ENCODE data around the gene KLF13. TPM values are rescaled to one million over a fixed set of nuclear protein-coding genes. Genes with fewer than 3 reads are reported as not detected.

Gene KLF13
- total RNA-seq, 1 donor from 2014 or later: 38.7 TPM

DNA sequence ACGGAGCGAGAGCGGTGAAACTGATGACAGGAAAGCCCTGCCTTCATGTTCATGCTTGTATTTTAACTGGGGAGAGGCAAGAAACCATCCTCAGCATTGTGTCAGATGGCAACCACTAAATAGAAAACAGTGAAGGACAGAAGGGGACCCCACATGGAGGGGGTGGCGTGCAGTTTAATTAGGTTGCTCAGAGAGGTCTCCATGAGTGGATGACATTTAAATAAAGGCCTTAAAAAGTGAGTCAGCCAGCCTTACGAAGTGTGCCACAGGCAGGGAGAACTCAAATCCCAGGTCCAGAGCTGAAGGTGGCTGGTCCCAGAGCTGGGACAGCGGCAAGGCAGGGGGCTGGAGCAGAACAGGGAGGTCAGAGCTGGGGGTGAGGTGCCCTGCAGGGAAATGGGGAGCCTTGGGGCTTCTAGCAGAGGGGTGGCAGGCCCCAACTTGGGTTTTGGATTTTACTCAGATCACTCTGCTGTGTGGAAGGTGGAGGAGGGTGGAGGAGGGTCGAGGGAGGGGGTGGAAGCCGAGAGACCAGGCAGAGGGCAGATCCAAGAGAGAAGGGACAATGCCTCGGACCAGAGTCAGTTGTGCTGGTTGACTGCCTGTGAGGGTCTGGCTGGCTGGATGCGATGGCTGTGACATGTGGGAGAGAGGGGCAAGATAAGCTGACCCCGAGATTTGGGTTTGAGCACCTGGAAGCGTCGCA lies 73.7 kb downstream of the KLF13 start:
- no peak for DNase-seq (ENCODE audit: low read depth)

DNA sequence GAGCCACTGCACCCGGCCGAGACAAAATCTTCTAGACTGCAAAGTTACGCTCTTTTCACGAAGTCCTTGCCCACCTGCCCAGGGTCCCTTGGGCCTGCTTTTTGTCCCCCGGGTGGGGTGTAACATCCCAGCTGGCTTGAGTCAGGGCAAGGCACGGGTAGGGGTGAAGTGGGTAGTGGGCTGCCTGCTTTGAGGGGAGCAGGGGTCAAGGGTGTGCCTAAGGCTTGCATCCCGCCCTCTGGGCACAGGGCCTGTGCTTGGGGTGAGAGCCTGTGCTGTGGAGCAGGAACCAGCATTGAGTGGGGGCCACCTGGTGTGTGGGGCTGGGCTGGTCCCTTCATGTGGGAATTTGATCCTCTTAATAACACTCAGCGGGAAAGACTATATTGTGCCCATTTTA lies 74.6 kb downstream of the KLF13 start:
- DNase-seq (ENCODE audit: low read depth): no peak

DNA sequence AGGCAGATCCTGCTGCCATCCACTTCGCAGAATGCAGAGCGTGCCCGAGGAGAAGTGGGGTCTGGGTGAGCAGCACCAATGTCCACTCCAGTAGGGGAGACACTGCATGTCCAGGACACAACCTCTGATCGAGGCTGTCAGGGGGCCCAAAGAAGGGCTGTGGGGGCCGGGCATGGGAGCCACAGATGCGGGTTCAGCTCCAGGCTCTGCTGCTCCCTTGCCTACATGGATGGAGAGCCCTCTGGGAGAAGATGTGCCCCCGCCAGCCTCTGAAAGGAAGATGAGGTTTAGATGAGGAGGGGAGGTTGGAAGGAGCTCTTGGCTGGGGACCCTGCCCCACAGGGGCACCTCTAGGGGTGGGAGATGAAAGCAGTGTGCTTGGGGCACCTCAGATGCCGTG lies 75.4 kb downstream of the KLF13 start:
- no peak for DNase-seq (ENCODE audit: low read depth)

DNA sequence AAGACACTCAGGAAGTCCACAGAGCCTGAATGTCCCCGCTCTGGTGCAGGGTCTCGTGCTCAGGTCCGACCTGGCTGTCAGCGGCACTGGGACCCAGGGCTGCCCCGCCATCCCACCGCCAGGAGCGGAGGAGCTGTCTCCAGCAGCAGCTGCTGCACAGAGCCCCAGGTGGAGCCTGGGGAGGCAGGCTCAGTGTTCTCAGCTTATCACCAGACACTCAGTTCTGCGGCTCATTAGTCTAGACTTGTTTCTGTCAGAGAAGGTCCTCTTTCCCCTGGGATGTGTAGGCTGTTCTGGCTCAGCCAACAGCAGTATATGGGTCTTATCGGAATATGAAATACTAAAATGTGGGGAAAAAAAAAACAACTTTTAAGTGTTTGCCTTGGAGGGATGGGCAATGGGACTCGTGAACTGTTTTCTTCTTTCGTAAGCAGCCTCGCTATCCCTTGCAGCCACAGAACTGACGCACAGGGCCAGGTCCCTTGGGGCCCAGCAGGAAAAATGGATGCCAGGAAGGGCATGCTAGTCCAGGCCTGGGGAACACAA lies 75.9 kb downstream of the KLF13 start:
- DNase-seq (ENCODE audit: low read depth): no peak

DNA sequence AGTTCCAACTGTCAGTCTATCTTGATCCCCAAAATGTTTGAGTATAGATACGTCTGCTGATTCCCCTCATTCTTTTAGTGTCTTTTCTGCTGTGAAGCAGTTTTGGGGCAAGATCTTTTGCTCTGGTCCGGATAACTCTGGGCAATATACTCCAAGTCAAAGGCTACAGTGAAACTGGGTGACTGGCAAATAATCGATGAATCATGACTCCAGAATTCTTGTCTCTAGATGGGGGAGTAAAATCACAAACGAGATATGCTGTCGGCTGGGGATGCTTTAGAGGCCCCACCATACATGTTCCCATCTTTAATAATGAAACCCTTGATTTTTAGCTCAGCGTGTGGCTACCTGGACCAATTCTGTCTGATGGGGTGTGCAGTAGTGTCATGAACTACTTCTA lies 76.5 kb downstream of the KLF13 start:
- DNase-seq (ENCODE audit: low read depth): no peak

DNA sequence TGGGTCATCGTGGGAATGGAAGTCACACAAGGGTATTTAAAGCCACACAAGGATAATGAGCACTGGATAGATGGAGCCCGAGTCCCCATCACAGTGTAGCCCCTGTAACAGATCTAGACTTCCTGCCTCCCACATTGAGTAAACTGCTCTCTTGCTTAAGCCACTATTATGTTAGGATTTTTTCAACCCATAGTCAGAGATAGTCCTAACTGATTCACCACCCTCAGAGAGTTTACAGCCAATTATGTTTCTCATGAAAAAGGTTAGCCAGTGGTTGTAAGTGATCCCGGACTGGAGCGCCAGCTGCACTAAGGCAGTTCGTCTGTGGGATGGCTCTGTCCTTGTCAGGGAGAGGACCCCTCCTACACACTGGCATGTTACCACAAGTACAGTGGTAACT lies 77.0 kb downstream of the KLF13 start:
- DNase-seq (ENCODE audit: low read depth): no peak

DNA sequence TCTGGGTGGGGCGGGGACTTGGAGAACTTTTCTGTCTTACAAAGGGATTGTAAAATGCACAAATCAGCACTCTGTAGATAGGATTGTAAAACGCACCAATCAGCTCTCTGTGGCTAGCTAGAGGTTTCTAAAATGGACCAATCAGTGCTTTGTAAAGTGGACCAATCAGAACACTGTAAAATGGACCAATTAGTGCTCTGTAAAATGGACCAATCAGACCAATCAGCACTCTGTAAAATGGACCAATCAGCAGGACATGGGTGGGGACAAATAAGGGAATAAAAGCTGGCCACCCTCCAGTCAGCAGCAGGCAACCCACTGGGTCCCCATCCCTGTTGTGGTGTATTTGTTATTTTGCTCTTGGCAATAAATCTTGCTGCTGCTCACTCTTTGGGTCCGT lies 77.7 kb downstream of the KLF13 start:
- no peak for DNase-seq (ENCODE audit: low read depth)

DNA sequence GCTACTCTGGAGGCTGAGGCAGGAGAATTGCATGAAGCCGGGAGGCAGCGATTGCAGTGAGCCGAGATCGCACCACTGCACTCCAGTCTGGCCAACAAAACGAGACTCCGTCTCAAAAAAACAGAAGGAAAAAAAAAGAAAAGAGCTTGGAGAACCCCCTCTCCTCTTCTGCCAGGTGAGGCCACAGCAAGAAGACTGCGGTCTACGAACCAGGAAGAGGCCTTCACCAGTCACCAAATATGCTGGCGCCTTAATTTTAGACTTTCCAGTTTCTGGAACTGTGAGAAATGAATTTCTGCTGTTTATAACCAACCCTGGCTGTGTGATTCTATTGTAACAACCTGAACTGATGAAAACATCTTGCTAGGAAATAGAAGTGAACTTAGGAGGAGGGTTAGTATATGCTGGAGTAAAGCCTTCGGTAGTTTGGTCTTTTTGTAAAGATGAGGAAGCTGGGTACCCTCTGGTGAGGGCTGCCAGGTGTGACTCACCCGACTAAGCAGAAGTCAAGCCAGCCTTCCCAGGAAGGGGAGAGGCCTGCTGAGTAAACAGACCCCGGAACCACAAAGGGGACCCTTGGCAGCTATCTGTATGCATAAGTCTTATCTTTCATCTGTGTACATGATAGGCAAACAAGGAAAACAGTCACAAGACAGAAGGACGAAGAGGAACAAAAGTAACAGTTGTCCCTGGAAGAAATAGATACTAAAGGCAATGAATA lies 78.7 kb downstream of the KLF13 start:
- DNase-seq (ENCODE audit: low read depth): no peak

DNA sequence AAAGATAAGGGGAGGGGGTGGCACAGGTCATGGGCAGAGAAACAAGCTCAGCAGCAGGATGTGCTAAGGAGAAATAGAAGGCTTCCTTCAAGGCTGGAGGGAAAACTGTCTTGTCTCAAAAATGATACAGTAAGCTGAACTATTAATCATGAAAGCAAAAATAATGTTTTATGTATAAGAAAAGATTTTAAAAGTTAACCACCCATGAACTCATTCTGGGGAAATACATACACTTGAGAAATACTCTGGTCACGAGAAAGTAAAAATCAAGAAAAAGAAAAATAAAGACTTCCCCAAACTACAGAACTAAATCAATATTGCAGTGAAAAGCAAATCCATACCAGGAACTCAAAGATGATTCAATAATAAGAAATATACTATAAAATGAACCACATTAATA lies 80.7 kb downstream of the KLF13 start:
- no peak for DNase-seq (ENCODE audit: low read depth)

DNA sequence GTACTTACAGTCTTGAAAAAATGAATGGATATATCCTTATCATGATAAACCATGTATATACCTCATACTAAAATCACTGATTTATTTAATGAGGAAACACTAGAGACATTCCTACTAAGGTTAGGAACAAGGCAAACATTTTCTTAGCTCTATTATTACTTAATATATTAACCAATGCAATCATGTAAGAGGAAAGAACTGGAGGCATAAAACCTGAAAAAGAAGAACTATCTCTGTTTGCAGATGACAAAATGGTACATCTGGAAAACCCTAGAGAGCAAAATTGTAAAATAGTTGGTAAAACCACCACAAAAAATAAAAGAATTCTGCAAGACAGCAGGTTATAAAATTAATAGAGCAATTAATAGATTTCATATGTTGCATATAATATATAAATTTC lies 81.2 kb downstream of the KLF13 start:
- DNase-seq (ENCODE audit: low read depth): no peak

DNA sequence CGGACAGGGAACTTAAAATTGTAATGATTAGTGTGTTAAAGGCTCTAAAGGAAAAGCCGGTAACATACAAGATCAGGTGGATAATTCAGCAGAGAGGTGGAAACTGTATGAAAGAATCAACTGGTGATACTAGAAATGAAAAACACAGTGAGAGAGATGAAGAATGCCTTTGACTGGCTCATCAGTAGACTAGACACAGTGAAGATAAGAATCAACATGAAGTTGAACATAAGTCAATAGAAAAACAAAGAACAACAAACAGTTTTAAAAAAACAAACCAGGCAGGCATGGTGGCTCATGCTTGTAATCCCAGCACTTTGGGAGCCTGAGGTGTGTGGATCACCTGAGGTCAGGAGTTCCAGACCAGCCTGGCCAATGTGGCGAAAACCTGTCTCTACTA lies 82.1 kb downstream of the KLF13 start:
- no peak for DNase-seq (ENCODE audit: low read depth)

DNA sequence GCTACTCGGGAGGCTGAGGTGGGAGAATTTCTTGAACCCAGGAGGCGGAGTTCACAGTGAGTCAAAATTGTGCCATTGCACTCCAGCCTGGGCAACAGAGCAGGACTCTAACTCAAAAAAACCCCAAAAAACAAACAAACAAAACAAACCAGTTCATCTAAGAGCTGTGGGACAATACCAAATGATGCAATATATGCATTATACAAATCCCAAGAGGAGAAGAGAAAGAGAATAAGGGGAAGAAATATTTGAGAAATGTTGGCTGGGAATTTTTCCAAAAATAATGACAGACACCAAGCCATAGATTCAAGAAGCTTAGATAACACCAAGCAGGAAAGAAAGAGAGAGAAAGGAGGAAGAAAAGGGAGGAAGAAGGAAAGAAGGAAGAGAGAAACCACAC lies 82.5 kb downstream of the KLF13 start:
- no peak for DNase-seq (ENCODE audit: low read depth)

DNA sequence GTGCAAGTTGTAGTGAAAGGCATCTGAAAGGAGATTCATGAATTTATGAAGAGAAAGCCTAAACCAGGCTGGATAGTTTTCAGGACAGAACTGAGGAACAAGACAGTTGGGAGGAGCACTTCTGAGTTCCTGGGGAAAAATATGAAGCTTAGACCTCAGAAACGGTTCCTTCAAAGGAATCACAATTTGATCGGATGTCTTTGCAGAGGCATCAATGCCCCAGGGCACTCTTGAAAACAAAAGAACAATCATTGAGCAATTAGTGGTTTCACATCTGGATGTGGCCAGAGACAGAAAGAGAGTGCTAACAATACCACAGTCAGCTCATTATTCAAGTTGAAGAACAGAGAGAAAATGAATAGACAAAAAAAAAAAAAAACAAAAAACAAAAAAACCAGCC lies 86.2 kb downstream of the KLF13 start:
- DNase-seq (ENCODE audit: low read depth): no peak

DNA sequence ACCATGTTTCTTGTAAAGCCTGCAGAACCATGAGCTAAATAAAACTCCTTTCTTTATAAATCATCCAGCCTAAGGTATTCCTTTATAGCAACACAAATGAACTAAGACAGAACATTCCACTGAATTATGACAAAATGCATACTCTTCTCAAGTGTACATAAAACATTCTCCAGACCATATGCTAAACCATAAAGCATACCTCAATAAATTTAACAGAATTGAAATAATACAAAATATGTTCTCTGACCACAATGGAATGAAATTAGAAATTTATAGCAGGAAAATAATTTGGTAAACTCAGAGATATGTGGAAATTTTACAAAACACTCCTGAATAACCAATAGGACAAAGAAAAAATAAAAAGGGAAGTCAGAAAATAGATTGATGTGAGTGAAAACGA lies 88.6 kb downstream of the KLF13 start:
- no peak for DNase-seq (ENCODE audit: low read depth)

DNA sequence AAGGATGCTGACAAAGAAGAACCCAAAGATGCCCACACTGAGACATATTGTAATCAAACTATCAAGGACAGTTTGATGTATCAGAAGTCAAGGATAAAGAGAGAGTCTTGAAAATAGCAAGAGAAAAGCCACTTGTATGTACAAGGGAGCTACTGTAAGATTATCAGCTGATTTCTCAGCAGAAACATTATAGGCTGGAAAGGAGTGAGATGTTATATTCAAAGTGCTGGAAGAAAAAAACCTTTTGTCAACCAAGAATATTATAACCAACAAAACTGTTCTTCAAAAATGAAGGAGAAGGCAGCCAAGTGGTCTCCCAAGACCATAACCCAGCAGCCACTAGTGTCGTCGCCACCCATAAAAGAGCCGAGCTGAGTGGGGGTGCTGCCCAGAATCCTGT lies 93.2 kb downstream of the KLF13 start:
- no peak for DNase-seq (ENCODE audit: low read depth)

DNA sequence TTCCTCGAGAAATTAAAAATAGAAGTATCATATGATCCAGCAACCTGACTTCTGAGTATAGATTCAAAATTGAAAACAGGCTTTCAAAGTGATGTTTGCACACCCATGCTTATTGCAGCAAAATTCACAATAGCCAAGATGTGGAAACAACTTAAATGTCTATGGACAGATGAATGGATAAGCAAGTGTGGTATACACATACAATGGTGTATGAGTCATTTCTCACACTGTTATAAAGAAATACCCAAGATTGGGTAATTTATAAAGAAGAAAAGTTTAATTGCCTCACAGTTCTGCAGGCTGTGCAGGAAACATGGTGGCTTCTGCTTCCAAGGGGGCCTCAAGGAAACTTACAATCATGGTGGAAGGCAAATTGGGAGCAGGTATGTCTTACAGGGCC lies 100.8 kb downstream of the KLF13 start:
- peak; percentile 44 for DNase-seq (ENCODE audit: low read depth)

Other genes with a start within 250 kb of the KLF13 start
- gene TRPM1, start 225.1 kb upstream of the KLF13 start, total RNA-seq: not detected in 2 replicates